Stimulated activated CD4-positive, alpha-beta T cell treated with anti-CD3 and anti-CD28 coated beads, Interleukin-1b, Interleukin-23, amount 100 ng/mL, for 24 hours (primary cell): ENCODE data around the gene MEP1A.
"Not testable (repeated sequence)": the region's sequence is repeated elsewhere in the genome, so short reads cannot be mapped to it uniquely, and the experiment has no call there.

ENCODE experiments used
- DNase-seq, 4 experiments: peaks; one replicate each; pipeline ENCODE4 v3.0.0-alpha.2; 2020; ENCODE audit warnings: low read depth in 4 of 4, low spot score in 1 of 4

The MEP1A gene

GRCh38 chr6:46793138-46793537 is at the start of gene MEP1A:
Gene MEP1A (plus strand): TSS chr6:46793389. CDS start chr6:46793399, 10 bp downstream.
- no peak for DNase-seq

- no peak for DNase-seq
Observed at GRCh38 chr6:46743425-46744158, 49.6 kb upstream of the MEP1A start.

- not testable (repeated sequence) for DNase-seq
Observed at GRCh38 chr6:46744159-46744725, 48.9 kb upstream of the MEP1A start.

- DNase-seq: no peak
Observed at GRCh38 chr6:46745973-46746372, 47.2 kb upstream of the MEP1A start.

- DNase-seq: no peak
Observed at GRCh38 chr6:46746696-46747095, 46.5 kb upstream of the MEP1A start, which contains the start of gene ANKRD66. Gene ANKRD66 (plus strand): TSS chr6:46746933. CDS start chr6:46751949, 5,016 bp downstream.

GRCh38 chr6:46748940-46749503 is 44.2 kb upstream of the MEP1A start:
- DNase-seq: no peak

GRCh38 chr6:46749731-46750130 is 43.5 kb upstream of the MEP1A start:
- DNase-seq: no peak

- no peak for DNase-seq
Observed at GRCh38 chr6:46751658-46752057, 41.5 kb upstream of the MEP1A start.

- no peak for DNase-seq
Observed at GRCh38 chr6:46755865-46756264, 37.3 kb upstream of the MEP1A start.

- DNase-seq: no peak
Observed at GRCh38 chr6:46756469-46757213, 36.5 kb upstream of the MEP1A start.

- DNase-seq: no peak
Observed at GRCh38 chr6:46757214-46757596, 36.0 kb upstream of the MEP1A start.

- DNase-seq: no peak
Observed at GRCh38 chr6:46758960-46759753, 34.0 kb upstream of the MEP1A start.

- no peak for DNase-seq
Observed at GRCh38 chr6:46760925-46761324, 32.3 kb upstream of the MEP1A start.

GRCh38 chr6:46763466-46763865 is 29.7 kb upstream of the MEP1A start:
- no peak for DNase-seq

GRCh38 chr6:46764280-46764679 is 28.9 kb upstream of the MEP1A start:
- DNase-seq: not testable (repeated sequence)

- DNase-seq: no peak
Observed at GRCh38 chr6:46764961-46765360, 28.2 kb upstream of the MEP1A start.

GRCh38 chr6:46772016-46772415 is 21.2 kb upstream of the MEP1A start:
- no peak for DNase-seq

- DNase-seq: no peak
Observed at GRCh38 chr6:46772762-46773161, 20.4 kb upstream of the MEP1A start.

- no peak for DNase-seq
Observed at GRCh38 chr6:46773201-46773855, 19.9 kb upstream of the MEP1A start.

- not testable (repeated sequence) for DNase-seq
Observed at GRCh38 chr6:46774736-46775135, 18.5 kb upstream of the MEP1A start.
